ENCODE data around the gene ADAMTS8. TPM values are rescaled to one million over a fixed set of nuclear protein-coding genes. Genes with fewer than 3 reads are reported as not detected.

Gene ADAMTS8
- total RNA-seq, 2 experiments from 2014 or later = not detected

DNA sequence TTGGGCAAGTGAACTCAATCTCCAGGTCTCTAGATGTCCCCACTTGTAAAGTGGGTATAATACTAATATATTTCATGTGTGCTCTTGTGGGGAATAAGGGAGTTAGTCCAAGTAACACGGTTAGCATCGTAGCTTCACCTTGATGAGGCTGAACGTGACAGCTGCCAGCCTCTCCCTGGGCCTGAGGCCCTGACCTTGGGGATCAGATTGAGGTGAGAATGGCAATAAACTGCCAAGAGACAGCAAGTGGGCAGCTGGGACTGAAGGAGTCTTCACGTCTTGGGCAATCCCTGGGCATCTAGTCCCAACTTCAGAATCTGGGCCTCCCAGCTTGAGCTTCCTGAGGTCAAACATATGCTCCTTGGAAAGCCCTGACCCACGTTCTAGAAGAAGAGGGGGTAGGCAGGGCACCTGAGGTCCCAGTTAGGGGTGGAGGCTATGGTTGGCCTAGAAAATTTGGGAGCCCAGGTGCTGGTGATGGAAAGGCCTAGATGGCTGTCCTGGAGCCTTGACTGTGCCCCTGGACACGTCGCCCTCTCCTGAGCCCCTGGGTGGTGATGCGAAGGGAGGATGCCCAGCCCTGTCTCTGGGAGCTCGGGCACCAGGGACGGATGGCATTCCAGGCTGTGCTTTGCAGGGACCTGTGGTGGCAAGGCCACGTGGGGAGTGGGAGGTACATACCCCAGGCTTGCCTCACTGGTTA lies 43.5 kb upstream of the ADAMTS8 start:
- intact Hi-C loops (cut with DNase I, micrococcal nuclease) = no loop called here
- Mint-ChIP-seq H3K27me3 (no peaks in the 10 kb centered on the region), H3K9me3 (ENCODE audit: low read depth) (no peaks in the 10 kb centered on the region), H3K4me1 (no peaks in the 10 kb centered on the region), H3K4me3 (no peak overlapping the region), H3K36me3 (ENCODE audit: low read depth) (no peaks in the 10 kb centered on the region), H3K27ac (no peak overlapping the region)
- ATAC-seq (no peak), DNase-seq (no peak)
- CTCF ChIA-PET = interaction anchor here (0.6 kb wide), 2 partner anchors 315 to 352 kb away, joined by 3 read pairs; no protein-coding TSS in a partner anchor
- POLR2A ChIA-PET = no interaction called here

DNA sequence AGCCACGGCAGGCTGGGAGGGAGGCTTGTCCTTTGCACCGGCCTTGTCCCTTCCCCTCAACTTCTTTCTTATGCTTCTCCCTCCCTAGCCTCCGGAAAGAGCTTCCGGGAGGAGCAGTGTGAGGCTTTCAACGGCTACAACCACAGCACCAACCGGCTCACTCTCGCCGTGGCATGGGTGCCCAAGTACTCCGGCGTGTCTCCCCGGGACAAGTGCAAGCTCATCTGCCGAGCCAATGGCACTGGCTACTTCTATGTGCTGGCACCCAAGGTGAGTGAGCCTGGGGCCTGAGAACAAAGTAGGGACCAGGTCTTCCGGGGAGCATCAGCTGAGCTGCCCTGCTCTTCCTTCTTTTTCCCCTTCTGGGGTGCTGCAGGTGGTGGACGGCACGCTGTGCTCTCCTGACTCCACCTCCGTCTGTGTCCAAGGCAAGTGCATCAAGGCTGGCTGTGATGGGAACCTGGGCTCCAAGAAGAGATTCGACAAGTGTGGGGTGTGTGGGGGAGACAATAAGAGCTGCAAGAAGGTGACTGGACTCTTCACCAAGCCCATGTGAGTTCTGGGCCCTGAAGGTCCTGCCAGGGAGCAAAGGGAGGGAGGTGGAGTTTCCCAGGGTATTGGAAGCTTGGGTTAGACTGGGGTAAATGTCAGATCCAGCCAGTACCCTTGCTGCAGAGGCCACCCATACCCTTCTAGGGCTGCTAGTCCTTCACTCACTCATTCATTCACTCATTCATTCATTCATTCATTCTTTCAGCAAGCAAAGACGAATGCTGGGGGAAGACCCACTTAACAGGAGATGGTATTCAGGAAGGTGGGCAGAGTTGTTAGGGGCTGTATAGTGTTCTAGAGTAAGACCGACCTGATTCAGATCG lies 42.7 kb upstream of the ADAMTS8 start:
- ChIA-PET POLR2A (no interaction called here), CTCF (interaction anchor here (0.6 kb wide), 1 partner anchor 258 kb away, joined by 3 read pairs; no protein-coding TSS in a partner anchor)
- Mint-ChIP-seq H3K4me3 (no peak overlapping the region), H3K9me3 (ENCODE audit: low read depth) (no peaks in the 10 kb centered on the region), H3K27ac (no peak overlapping the region), H3K4me1 (no peaks in the 10 kb centered on the region), H3K27me3 (no peaks in the 10 kb centered on the region), H3K36me3 (ENCODE audit: low read depth) (no peaks in the 10 kb centered on the region)
- no peak for DNase-seq
- no peak for ATAC-seq
- intact Hi-C loops (cut with DNase I, micrococcal nuclease) = no loop called here

DNA sequence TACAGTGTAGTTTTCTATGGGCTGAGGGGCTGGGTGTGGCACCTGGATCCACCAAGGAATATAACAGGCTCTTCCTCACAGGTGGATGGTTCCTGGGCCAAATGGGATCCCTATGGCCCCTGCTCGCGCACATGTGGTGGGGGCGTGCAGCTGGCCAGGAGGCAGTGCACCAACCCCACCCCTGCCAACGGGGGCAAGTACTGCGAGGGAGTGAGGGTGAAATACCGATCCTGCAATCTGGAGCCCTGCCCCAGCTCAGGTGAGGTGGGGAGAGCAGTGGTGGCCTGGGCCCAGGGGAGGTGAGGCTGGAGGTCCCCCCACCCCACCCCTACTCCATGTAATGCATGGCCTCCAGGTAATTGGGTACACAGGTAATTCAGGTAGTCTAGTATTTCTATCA lies 40.8 kb upstream of the ADAMTS8 start:
- DNase-seq = no peak
- no peak for ATAC-seq
- intact Hi-C loops (cut with DNase I, micrococcal nuclease) = no loop called here
- Mint-ChIP-seq H3K27me3 (no peaks in the 10 kb centered on the region), H3K4me3 (no peak overlapping the region), H3K27ac (no peak overlapping the region), H3K36me3 (ENCODE audit: low read depth) (no peaks in the 10 kb centered on the region), H3K9me3 (ENCODE audit: low read depth) (no peaks in the 10 kb centered on the region), H3K4me1 (no peaks in the 10 kb centered on the region)
- CTCF ChIA-PET = no interaction called here
- POLR2A ChIA-PET = no interaction called here

DNA sequence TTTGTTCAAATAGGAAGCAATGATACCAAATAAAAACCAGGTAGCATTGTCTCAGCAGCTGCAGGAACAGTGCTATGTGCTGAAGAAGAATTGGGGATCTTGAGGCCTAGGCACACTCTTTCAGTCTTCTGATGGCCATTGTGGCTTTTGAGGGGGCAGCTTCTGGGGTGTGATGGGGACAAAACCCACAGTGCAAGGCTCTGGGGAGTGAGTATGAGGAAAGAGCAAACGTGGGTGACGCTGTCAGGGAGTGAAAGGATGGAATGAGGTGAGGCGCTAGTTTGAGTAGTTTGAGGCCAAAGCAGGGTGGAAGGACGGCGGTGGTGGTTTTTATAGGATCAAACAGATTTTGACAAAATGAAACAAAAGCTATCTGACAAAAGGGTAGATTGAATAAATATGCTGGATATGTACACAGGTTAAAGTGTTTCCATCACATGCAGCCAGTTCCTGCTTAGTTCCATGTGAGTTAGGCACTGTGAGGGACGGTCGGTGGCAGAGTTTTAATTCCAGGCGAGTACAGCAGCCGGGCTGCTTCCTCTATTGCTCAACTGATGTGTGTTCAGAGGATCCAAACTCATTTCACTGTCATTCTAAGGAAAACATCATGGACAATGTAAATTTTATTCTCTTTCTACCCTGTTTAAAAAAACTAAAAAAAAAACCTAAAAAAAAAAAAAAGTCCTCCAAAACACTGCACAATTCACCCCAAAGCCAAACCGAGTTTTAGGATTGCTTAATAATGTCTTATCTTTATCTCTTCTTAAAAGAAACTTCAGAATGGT lies 38.9 kb upstream of the ADAMTS8 start:
- CTCF ChIA-PET = no interaction called here
- POLR2A ChIA-PET = no interaction called here
- Mint-ChIP-seq H3K27me3 (no peaks in the 10 kb centered on the region), H3K27ac (no peak overlapping the region), H3K4me3 (no peak overlapping the region), H3K4me1 (no peaks in the 10 kb centered on the region), H3K9me3 (ENCODE audit: low read depth) (no peaks in the 10 kb centered on the region), H3K36me3 (ENCODE audit: low read depth) (no peaks in the 10 kb centered on the region)
- intact Hi-C loops (cut with DNase I, micrococcal nuclease) = no loop called here
- DNase-seq = no peak
- no peak for ATAC-seq

DNA sequence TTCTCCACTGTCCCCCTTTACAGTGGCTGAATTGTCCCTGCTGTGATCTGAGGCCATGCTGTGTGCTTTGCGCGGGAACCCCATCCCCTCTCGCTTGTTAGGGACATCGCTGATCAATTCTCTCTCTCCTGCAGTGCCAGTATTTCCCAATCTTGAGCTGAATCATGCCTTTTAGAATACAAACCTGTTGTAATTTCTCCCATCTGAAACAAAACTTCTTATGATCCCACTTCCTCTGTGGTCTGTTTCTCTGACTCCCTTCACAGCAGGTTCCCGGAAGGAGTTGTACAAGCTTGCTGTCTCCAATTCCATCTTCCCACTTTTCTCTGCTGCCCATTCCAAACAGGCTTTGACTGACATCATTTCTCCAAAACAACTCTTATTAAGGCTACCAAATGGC lies 36.9 kb upstream of the ADAMTS8 start:
- no peaks in the 10 kb centered on the region for H3K27me3 Mint-ChIP-seq
- POLR2A ChIA-PET = no interaction called here
- CTCF ChIA-PET = no interaction called here
- H3K4me3 Mint-ChIP-seq = no peak overlapping the region
- H3K36me3 Mint-ChIP-seq (ENCODE audit: low read depth) = no peaks in the 10 kb centered on the region
- H3K27ac Mint-ChIP-seq = no peak overlapping the region
- ATAC-seq (no peak), DNase-seq (no peak)
- no peaks in the 10 kb centered on the region for H3K9me3 Mint-ChIP-seq (ENCODE audit: low read depth)
- intact Hi-C loops (cut with DNase I, micrococcal nuclease) = no loop called here
- H3K4me1 Mint-ChIP-seq = no peaks in the 10 kb centered on the region

DNA sequence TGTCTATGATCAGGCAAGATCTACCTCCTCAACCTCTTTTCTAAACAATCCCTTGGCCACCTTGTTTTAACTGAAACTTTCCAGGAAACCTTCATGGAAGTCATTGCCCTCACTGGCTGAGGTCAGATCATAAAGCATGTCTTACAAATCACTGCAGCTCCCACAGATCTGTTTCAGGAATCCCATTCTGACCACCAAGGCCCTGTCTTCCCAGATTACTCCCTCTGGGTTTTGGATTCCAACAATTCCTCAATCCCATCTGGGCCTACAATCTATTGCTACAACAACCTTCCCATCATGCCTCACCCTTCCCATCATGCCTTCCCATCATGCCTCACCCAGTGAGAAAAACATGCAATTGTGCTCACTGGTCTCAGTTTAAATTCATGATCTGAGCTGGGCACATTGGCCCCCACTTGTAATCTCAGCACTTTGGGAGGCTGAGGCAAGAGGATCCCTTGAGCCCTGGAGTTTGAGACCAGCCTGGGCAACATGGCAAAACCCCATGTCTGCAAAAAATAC lies 35.9 kb upstream of the ADAMTS8 start:
- H3K27ac Mint-ChIP-seq = no peak overlapping the region
- no peaks in the 10 kb centered on the region for H3K4me1 Mint-ChIP-seq
- ChIA-PET CTCF (interaction anchor here (1.1 kb wide), 1 partner anchor 398 kb away, joined by 3 read pairs; no protein-coding TSS in a partner anchor), POLR2A (no interaction called here)
- intact Hi-C loops (cut with DNase I, micrococcal nuclease) = no loop called here
- H3K9me3 Mint-ChIP-seq (ENCODE audit: low read depth) = no peaks in the 10 kb centered on the region
- H3K36me3 Mint-ChIP-seq (ENCODE audit: low read depth) = no peaks in the 10 kb centered on the region
- H3K27me3 Mint-ChIP-seq = no peaks in the 10 kb centered on the region
- H3K4me3 Mint-ChIP-seq = no peak overlapping the region
- DNase-seq = no peak
- ATAC-seq = no peak

DNA sequence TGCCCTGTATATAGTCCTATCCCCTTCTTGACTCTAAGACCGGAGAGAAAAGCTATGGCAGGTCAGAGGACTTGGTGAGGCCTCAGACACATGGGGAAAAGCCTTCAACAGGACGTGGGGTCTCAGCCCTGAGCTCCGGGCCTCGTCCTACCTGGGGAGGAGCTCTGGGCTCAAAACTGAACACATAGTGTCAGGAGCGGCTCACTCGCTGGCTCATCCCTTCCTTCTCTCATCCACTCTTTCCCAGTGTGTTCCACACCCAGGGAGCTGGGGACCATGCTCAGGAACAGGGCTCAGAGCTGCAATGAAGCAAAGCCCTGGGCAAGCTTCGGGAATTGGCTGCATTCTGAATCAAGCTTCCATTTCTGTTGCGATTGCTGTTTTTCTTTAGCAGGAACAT lies 34.5 kb upstream of the ADAMTS8 start:
- ChIA-PET POLR2A (no interaction called here), CTCF (interaction anchor here (0.8 kb wide), 2 partner anchors 26 to 395 kb away, joined by 3 to 4 read pairs; no protein-coding TSS in a partner anchor)
- H3K27me3 Mint-ChIP-seq = no peaks in the 10 kb centered on the region

DNA sequence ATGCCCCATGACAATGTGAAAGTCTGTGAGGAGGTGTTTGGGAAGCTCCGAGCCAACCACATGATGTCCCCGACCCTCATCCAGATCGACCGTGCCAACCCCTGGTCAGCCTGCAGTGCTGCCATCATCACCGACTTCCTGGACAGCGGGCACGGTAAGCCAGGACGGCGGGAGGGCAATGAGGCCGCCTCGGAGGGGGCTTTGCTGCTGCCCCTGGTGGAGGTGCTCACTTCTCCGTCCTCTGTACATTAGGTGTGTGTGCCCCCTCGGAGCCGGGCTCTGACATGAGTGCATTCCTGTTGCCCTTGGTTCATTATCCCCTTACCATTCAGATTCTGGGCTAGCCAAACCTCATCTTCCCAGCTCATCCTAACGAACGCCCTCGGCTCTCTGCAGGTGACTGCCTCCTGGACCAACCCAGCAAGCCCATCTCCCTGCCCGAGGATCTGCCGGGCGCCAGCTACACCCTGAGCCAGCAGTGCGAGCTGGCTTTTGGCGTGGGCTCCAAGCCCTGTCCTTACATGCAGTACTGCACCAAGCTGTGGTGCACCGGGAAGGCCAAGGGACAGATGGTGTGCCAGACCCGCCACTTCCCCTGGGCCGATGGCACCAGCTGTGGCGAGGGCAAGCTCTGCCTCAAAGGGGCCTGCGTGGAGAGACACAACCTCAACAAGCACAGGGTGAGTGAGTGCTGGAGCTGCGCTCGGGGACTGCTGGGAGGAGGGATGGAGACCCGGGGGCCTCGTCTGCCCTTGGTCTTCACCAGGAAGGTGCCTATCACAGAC lies 33.9 kb upstream of the ADAMTS8 start:
- ChIA-PET POLR2A (no interaction called here), CTCF (interaction anchor here (0.8 kb wide), 2 partner anchors 25 to 395 kb away, joined by 3 to 4 read pairs; no protein-coding TSS in a partner anchor)
- Mint-ChIP-seq H3K4me1 (no peaks in the 10 kb centered on the region), H3K9me3 (ENCODE audit: low read depth) (no peaks in the 10 kb centered on the region), H3K27ac (no peak overlapping the region), H3K36me3 (ENCODE audit: low read depth) (no peaks in the 10 kb centered on the region), H3K27me3 (no peaks in the 10 kb centered on the region), H3K4me3 (no peak overlapping the region)
- DNase-seq = no peak
- ATAC-seq = no peak
- intact Hi-C loops (cut with DNase I, micrococcal nuclease) = no loop called here

More for the DNA sequence above, 34.5 kb upstream of the ADAMTS8 start:
- no peak overlapping the region for H3K27ac Mint-ChIP-seq
- ATAC-seq = no peak
- intact Hi-C loops (cut with DNase I, micrococcal nuclease) = no loop called here
- DNase-seq = no peak
- no peak overlapping the region for H3K4me3 Mint-ChIP-seq
- H3K36me3 Mint-ChIP-seq (ENCODE audit: low read depth) = no peaks in the 10 kb centered on the region
- H3K9me3 Mint-ChIP-seq (ENCODE audit: low read depth) = no peaks in the 10 kb centered on the region
- no peaks in the 10 kb centered on the region for H3K4me1 Mint-ChIP-seq

DNA sequence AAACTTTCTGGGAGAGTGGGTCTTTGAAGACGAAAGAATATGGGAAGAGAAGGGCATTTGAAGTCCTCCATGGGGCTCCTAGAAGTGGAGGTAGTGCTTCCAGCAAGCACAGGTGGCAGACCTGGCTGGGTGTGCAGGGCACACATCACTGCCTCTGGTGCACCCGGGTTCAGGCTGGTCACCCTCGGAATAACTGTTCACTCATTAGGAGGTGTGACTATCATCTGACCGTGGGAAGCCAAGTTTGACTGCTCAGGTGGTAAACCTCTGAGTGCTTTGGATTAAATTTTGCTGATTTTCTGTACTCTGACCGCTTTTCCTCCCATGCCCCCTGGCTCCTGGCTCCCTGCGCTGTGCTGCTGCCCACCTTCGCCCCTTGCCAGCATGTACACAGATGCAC lies 31.1 kb upstream of the ADAMTS8 start:
- Mint-ChIP-seq H3K4me1 (no peaks in the 10 kb centered on the region), H3K27me3 (peaks cover 6% of the 10 kb centered on the region), H3K27ac (no peak overlapping the region), H3K9me3 (ENCODE audit: low read depth) (no peaks in the 10 kb centered on the region), H3K36me3 (ENCODE audit: low read depth) (no peaks in the 10 kb centered on the region), H3K4me3 (no peak overlapping the region)
- intact Hi-C loops (cut with DNase I, micrococcal nuclease) = no loop called here
- ATAC-seq (no peak), DNase-seq (no peak)
- CTCF ChIA-PET = no interaction called here
- POLR2A ChIA-PET = no interaction called here

DNA sequence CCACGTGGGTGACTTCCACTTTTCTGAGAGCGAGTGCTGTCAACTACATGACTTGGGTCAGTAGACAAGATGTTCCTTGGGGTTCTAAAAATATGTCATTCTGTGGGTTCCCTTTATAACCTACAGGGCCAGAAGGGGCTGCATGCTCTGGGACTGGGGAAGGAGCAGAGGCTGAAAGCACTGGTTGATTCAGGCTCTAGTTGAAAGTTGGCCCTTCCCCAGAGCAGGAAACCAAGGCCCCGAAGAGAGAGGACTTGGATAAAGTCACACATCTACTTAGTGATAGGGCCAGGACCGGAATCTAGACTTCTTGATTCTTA lies 30.0 kb upstream of the ADAMTS8 start:
- DNase-seq (no peak), ATAC-seq (no peak)
- H3K9me3 Mint-ChIP-seq (ENCODE audit: low read depth) = no peaks in the 10 kb centered on the region
- ChIA-PET CTCF (no interaction called here), POLR2A (no interaction called here)
- intact Hi-C loops (cut with DNase I, micrococcal nuclease) = no loop called here
- peaks cover 11% of the 10 kb centered on the region for H3K27me3 Mint-ChIP-seq
- H3K4me3 Mint-ChIP-seq = no peak overlapping the region
- H3K27ac Mint-ChIP-seq = no peak overlapping the region
- H3K4me1 Mint-ChIP-seq = no peaks in the 10 kb centered on the region
- no peaks in the 10 kb centered on the region for H3K36me3 Mint-ChIP-seq (ENCODE audit: low read depth)

All from activated CD4-positive, alpha-beta T cell treated with anti-CD3 and anti-CD28 coated beads for 36 hours (primary cell).